ENCODE data around the gene BANF1. TPM values are rescaled to one million over a fixed set of nuclear protein-coding genes. Genes with fewer than 3 reads are reported as not detected.

The BANF1 gene
- total and polyA plus RNA-seq, 2 of the 13 experiments (the other 11 are each of a cell fraction or from before 2014, with no cell fraction given): 40.5 to 86.5 TPM

DNA sequence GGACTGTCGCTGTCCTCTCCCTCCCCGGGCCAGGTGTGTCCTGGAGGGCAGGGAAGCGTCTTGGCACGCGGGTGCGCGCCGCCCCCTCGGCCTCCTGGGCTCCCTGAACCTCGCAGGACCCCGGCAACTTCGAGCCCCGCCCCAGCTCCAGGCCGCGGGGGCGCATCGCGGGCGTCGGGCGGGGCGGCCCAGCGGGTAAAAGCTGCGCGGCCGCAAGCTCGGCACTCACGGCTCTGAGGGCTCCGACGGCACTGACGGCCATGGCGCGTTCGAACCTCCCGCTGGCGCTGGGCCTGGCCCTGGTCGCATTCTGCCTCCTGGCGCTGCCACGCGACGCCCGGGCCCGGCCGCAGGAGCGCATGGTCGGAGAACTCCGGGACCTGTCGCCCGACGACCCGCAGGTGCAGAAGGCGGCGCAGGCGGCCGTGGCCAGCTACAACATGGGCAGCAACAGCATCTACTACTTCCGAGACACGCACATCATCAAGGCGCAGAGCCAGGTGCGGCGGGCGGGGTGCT is 9.5 kb downstream of the BANF1 start, which contains the start of gene CST6:
TSS of gene CST6 (plus strand) at position 224 of the 519 bp plus-strand sequence. CDS start at position 261, 37 bp downstream.
- in situ Hi-C loops (cut with HindIII; ENCODE audit: extremely low pct_ligation_motif_present, low pct_unique_long_range_greater_than_20kb) (no loop called here), intact Hi-C loops (cut with micrococcal nuclease; ENCODE audit: unreplicated experiment) (no loop called here)
- ChIA-PET POLR2A (interaction anchor here (1.2 kb wide), 1 partner anchor 9 kb away, joined by 3 read pairs; the partner anchor contains the start of genes BANF1 and EIF1AD), CTCF (ENCODE audit: low intra/inter-chr PET ratio, low total read pairs) (no interaction called here)
- Histone ChIP-seq H3K4me2 (ENCODE audit: low read depth, low read length) (no peak within 1 kb of the TSS; the same call in 1 of the 2 replicates), H3K9me3 (ENCODE audit: low read length) (no peaks in the 10 kb centered on the region), H3K4me1 (ENCODE audit: insufficient read depth, low read length) (peaks cover 12% of the 10 kb centered on the region; the same call in 1 of the 2 replicates), H3K79me2 (ENCODE audit: insufficient read depth, low read length) (no peaks in the 10 kb centered on the region), H2AFZ (ENCODE audit: low read length) (no peak within 1 kb of the TSS), H4K20me1 (ENCODE audit: insufficient read depth, low read length) (no peaks in the 10 kb centered on the region), H3K4me3 (replicated peaks in 1 of 3; ENCODE audit: insufficient read depth in 1 of 3, low read depth in 2 of 3, low read length in 3 of 3) (no peak within 1 kb of the TSS), H3K9ac (ENCODE audit: insufficient read depth, low read depth, low read length) (no peak within 1 kb of the TSS), H3K36me3 (replicated peaks in 1 of 2; ENCODE audit: control insufficient read depth in 1 of 2, insufficient read depth in 2 of 2, low read length in 2 of 2) (no peaks in the 10 kb centered on the region), H3K27me3 (ENCODE audit: control insufficient read depth in 1 of 2, insufficient read depth in 2 of 2, low read length in 2 of 2) (peaks cover 7 to 45% of the 10 kb centered on the region in 2 experiments; a peak in 4 of 5 replicates), H3K27ac (ENCODE audit: extremely low read length, insufficient read depth, low read length) (no peak within 1 kb of the TSS)
- no peak for ATAC-seq
- FAIRE-seq: no peak
- DNase-seq (ENCODE audit: low spot score): no peak
- TF ChIP-seq IRX3 (CRISPR knock-in tag; IDR thresholded peaks at IDR 0.05; ENCODE audit: borderline replicate concordance, low read depth) (no peak), SIN3B (IDR thresholded peaks at IDR 0.05; ENCODE audit: low read length) (no peak), RELA (CRISPR knock-in tag; IDR thresholded peaks at IDR 0.05) (no peak), ZBTB3 (CRISPR knock-in tag; IDR thresholded peaks at IDR 0.05; ENCODE audit: borderline replicate concordance, low read depth) (no peak), REL (CRISPR knock-in tag; conservative IDR thresholded peaks at IDR 0.05) (no peak), ADNP (CRISPR knock-in tag; IDR thresholded peaks at IDR 0.05) (no peak), ZBTB33 (CRISPR knock-in tag; IDR thresholded peaks at IDR 0.05) (no peak), ZNF777 (CRISPR knock-in tag; IDR thresholded peaks at IDR 0.05) (peak; percentile 37; the same call in 1 of the 2 replicates), KLF9 (CRISPR knock-in tag; IDR thresholded peaks at IDR 0.05; ENCODE audit: low read depth) (no peak), PHF21A (CRISPR knock-in tag; IDR thresholded peaks at IDR 0.05) (no peak)
- TF ChIP-seq, protein P1, sequence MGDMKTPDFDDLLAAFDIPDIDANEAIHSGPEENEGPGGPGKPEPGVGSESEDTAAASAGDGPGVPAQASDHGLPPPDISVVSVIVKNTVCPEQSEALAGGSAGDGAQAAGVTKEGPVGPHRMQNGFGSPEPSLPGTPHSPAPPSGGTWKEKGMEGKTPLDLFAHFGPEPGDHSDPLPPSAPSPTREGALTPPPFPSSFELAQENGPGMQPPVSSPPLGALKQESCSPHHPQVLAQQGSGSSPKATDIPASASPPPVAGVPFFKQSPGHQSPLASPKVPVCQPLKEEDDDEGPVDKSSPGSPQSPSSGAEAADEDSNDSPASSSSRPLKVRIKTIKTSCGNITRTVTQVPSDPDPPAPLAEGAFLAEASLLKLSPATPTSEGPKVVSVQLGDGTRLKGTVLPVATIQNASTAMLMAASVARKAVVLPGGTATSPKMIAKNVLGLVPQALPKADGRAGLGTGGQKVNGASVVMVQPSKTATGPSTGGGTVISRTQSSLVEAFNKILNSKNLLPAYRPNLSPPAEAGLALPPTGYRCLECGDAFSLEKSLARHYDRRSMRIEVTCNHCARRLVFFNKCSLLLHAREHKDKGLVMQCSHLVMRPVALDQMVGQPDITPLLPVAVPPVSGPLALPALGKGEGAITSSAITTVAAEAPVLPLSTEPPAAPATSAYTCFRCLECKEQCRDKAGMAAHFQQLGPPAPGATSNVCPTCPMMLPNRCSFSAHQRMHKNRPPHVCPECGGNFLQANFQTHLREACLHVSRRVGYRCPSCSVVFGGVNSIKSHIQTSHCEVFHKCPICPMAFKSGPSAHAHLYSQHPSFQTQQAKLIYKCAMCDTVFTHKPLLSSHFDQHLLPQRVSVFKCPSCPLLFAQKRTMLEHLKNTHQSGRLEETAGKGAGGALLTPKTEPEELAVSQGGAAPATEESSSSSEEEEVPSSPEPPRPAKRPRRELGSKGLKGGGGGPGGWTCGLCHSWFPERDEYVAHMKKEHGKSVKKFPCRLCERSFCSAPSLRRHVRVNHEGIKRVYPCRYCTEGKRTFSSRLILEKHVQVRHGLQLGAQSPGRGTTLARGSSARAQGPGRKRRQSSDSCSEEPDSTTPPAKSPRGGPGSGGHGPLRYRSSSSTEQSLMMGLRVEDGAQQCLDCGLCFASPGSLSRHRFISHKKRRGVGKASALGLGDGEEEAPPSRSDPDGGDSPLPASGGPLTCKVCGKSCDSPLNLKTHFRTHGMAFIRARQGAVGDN (CRISPR knock-in tag; IDR thresholded peaks at IDR 0.05): 0 out of 2 replicates have a peak, but pooled peaks have one; percentile 11
- TF ChIP-seq, protein P2, sequence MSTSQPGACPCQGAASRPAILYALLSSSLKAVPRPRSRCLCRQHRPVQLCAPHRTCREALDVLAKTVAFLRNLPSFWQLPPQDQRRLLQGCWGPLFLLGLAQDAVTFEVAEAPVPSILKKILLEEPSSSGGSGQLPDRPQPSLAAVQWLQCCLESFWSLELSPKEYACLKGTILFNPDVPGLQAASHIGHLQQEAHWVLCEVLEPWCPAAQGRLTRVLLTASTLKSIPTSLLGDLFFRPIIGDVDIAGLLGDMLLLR (CRISPR knock-in tag; IDR thresholded peaks at IDR 0.05): no peak
- 67% methylated on average over 35 of the region's 61 CpGs for WGBS (ENCODE audit: low lambda C conversion rate)
- BruUV-seq (replicated peaks): no TSS peak

All from HepG2 (cell line).